ENCODE measurements around the gene RASGRF1. TPM values are rescaled to one million over a fixed set of nuclear protein-coding genes. Genes with fewer than 3 reads are reported as not detected.
"Not testable (repeated sequence)": the region's sequence is repeated elsewhere in the genome, so short reads cannot be mapped to it uniquely, and the experiment has no call there.

Gene RASGRF1
- total and polyA plus RNA-seq, 2 donors (not counting 1 experiment from before 2014, with no cell fraction given), result 1.0 to 9.4 TPM

- peaks cover 14% of the 10 kb centered on the region for H3K4me1 Mint-ChIP-seq
- H3K27ac Mint-ChIP-seq; H3K9me3 ChIP-seq (ENCODE audit: control extremely low read depth in 1 of 3, control insufficient read depth in 2 of 3, insufficient read depth in 1 of 3, low read length in 2 of 3); intact Hi-C loops (cut with micrococcal nuclease); H3K4me3 Mint-ChIP-seq; H3K27ac ChIP-seq (ENCODE audit: low read length in 2 of 2); DNase-seq; H3K9ac ChIP-seq (ENCODE audit: low read length); H3K4me3 ChIP-seq (ENCODE audit: control extremely low read depth in 1 of 5, extremely low read depth in 1 of 5, insufficient read depth in 1 of 5, low read depth in 2 of 5, low read length in 4 of 5); H3K27me3 Mint-ChIP-seq; ATAC-seq (ENCODE audit: low read depth); H3K27me3 ChIP-seq (replicated peaks in 1 of 4; ENCODE audit: control extremely low read depth in 1 of 4, control insufficient read depth in 3 of 4, insufficient read depth in 4 of 4, low read length in 3 of 4); H2AFZ ChIP-seq (ENCODE audit: insufficient read depth, low read depth, low read length, poor library complexity, severe bottlenecking); H3K36me3 ChIP-seq (replicated peaks in 1 of 2; ENCODE audit: control extremely low read depth in 1 of 2, control insufficient read depth in 1 of 2, extremely low read depth in 1 of 2, insufficient read depth in 2 of 2, low read length in 1 of 2); H3K79me2 ChIP-seq (ENCODE audit: control insufficient read depth, insufficient read depth, low read length); H4K20me1 ChIP-seq (ENCODE audit: control insufficient read depth, insufficient read depth, low read length, poor library complexity, severe bottlenecking); H3K9me3 Mint-ChIP-seq (ENCODE audit: insufficient read depth); H3K4me2 ChIP-seq (replicated peaks; ENCODE audit: low read depth, low read length, poor library complexity, severe bottlenecking): not testable (repeated sequence)
- ChIA-PET CTCF (interaction anchor here (0.7 to 1.2 kb wide), 2 partner anchors 12 to 1897 kb away, joined by 3 to 4 read pairs; no protein-coding TSS in a partner anchor), POLR2A (interaction anchor here (0.7 to 0.9 kb wide), 3 partner anchors 11 to 361 kb away, joined by 3 to 9 read pairs (median 8); no protein-coding TSS in a partner anchor)
- peaks cover 0 to 16% of the 10 kb centered on the region in 2 donors for H3K4me1 ChIP-seq (ENCODE audit: control insufficient read depth in 2 of 2, insufficient read depth in 2 of 2, low read length in 2 of 2)
- WGBS (ENCODE audit: insufficient coverage), result no CpG with 5 or more reads among the region's 6 CpGs
Observed at GRCh38 chr15:78995161-78995560, 95.4 kb downstream of the RASGRF1 start.

DNA sequence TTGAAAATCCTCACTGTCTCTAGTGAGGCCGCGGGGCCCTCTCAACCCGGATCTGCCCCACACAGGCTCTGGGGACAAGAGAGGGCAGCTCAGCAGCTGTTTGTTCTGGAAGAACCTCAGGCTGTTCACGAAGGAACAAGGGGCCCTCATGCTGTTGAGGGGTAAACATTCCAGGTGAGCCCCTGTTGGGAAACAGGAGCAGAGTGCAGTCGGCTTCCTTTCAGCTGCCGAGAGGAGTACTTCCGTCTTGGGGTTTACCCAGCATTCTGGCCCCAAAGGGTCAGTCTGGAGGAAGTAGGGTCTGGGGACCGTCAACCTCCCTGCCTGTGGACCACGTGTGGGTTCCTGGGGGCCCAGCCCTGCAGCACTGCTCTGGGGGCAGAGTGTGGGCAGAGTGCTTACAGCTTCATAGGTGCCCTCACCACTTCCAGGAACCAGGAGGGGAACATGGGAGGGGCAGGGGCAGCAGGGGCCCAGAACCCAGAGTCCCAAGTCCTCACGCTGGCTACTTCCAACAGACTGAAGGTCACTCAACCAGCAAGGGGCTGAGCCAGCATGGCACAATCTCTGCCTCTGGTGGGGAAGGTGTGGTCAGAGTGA, 96.5 kb downstream of the RASGRF1 start:
- POLR2A ChIA-PET, result interaction anchor here (0.6 kb wide), 1 partner anchor 197 kb away, joined by 3 read pairs; no protein-coding TSS in a partner anchor
- no peaks in the 10 kb centered on the region for H3K27me3 ChIP-seq (replicated peaks in 1 of 4; ENCODE audit: control extremely low read depth in 1 of 4, control insufficient read depth in 3 of 4, insufficient read depth in 4 of 4, low read length in 3 of 4)
- no peak overlapping the region for H3K4me3 ChIP-seq (ENCODE audit: control extremely low read depth in 1 of 5, extremely low read depth in 1 of 5, insufficient read depth in 1 of 5, low read depth in 2 of 5, low read length in 4 of 5)
- no peaks in the 10 kb centered on the region for H3K27me3 Mint-ChIP-seq
- H3K36me3 ChIP-seq (replicated peaks in 1 of 2; ENCODE audit: control extremely low read depth in 1 of 2, control insufficient read depth in 1 of 2, extremely low read depth in 1 of 2, insufficient read depth in 2 of 2, low read length in 1 of 2), result no peaks in the 10 kb centered on the region
- WGBS (ENCODE audit: insufficient coverage), result 77% methylated on average over 10 of the region's 10 CpGs
- intact Hi-C loops (cut with micrococcal nuclease), result no loop called here
- H3K4me2 ChIP-seq (replicated peaks; ENCODE audit: low read depth, low read length, poor library complexity, severe bottlenecking), result no peak overlapping the region
- no peak for DNase-seq
- no peak overlapping the region for H2AFZ ChIP-seq (ENCODE audit: insufficient read depth, low read depth, low read length, poor library complexity, severe bottlenecking)
- no peak for TF ChIP-seq EZH2 (IDR thresholded peaks at IDR 0.05; ENCODE audit: borderline replicate concordance, insufficient read depth, low read depth, low read length, poor library complexity, severe bottlenecking)
- TF ChIP-seq CTCF (IDR thresholded peaks at IDR 0.05), result no peak
- H3K27ac Mint-ChIP-seq, result no peak overlapping the region
- no peak overlapping the region for H3K27ac ChIP-seq (ENCODE audit: low read length in 2 of 2)
- peaks cover 14% of the 10 kb centered on the region for H3K4me1 Mint-ChIP-seq
- no peak overlapping the region for H3K9ac ChIP-seq (ENCODE audit: low read length)
- CTCF ChIA-PET, result interaction anchor here (1.1 kb wide), 1 partner anchor 14 kb away, joined by 3 read pairs; no protein-coding TSS in a partner anchor
- H3K9me3 Mint-ChIP-seq (ENCODE audit: insufficient read depth), result no peaks in the 10 kb centered on the region
- no peaks in the 10 kb centered on the region for H3K79me2 ChIP-seq (ENCODE audit: control insufficient read depth, insufficient read depth, low read length)
- H3K4me3 Mint-ChIP-seq, result no peak overlapping the region
- H3K9me3 ChIP-seq (ENCODE audit: control extremely low read depth in 1 of 3, control insufficient read depth in 2 of 3, insufficient read depth in 1 of 3, low read length in 2 of 3), result no peaks in the 10 kb centered on the region
- ATAC-seq (ENCODE audit: low read depth), result no peak
- no peaks in the 10 kb centered on the region for H4K20me1 ChIP-seq (ENCODE audit: control insufficient read depth, insufficient read depth, low read length, poor library complexity, severe bottlenecking)
- peaks cover 0 to 18% of the 10 kb centered on the region in 2 donors for H3K4me1 ChIP-seq (ENCODE audit: control insufficient read depth in 2 of 2, insufficient read depth in 2 of 2, low read length in 2 of 2)

All from B cell (primary cell).